VCaP (cell line): ENCODE results near the gene SECISBP2L.

Experiments used
- H3K27ac ChIP-seq: fragments of 450-650 bp; 2 replicates; pipeline ENCODE4 v1.5.1; 2017
- TF ChIP-seq, protein P1 (sequence below): fragments of 450-650 bp; conservative IDR thresholded peaks from 2 replicates; pipeline ENCODE4 v1.5.1; 2017; ENCODE audit warnings: mild to moderate bottlenecking, moderate library complexity

The SECISBP2L gene

DNA sequence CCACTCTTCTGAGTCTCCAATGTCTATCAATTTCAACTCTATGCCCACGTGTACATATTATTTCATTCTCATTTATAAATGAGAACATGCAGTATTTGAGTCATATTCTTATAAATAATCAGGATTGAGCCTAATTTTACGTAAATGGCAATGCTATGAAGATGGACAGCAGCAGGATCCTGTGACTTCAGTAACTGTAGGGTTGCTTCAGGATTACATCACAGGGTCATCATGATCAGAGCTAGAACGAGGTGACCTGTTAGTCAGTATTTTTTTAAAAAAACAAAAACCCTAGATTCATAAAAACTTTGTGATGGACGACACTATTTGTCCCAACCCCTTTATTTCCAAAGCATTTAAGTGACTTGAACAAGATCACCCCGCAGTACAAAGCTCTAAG is 104.3 kb downstream of the SECISBP2L start:
- H3K27ac ChIP-seq, result no peak overlapping the region
- TF ChIP-seq, protein P1, sequence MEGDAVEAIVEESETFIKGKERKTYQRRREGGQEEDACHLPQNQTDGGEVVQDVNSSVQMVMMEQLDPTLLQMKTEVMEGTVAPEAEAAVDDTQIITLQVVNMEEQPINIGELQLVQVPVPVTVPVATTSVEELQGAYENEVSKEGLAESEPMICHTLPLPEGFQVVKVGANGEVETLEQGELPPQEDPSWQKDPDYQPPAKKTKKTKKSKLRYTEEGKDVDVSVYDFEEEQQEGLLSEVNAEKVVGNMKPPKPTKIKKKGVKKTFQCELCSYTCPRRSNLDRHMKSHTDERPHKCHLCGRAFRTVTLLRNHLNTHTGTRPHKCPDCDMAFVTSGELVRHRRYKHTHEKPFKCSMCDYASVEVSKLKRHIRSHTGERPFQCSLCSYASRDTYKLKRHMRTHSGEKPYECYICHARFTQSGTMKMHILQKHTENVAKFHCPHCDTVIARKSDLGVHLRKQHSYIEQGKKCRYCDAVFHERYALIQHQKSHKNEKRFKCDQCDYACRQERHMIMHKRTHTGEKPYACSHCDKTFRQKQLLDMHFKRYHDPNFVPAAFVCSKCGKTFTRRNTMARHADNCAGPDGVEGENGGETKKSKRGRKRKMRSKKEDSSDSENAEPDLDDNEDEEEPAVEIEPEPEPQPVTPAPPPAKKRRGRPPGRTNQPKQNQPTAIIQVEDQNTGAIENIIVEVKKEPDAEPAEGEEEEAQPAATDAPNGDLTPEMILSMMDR, result no peak

DNA sequence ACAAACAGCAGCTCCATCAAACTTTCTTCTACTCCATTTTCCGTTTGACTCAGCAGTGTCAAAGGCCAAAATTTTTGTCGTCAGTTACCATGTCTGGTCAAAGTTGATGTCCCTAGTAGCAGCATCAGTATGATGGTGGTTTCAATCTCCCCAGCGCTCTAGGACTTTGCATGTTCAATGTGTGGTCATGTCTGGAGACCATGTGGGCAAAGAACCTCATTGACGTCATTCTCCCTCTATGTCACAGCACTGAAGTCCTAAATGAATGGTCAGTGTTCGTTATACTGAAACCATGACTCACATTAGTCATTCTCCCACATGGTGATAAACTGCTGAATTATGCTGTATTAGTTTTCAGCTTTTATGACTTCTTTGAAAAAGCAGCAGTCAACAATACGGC is 105.7 kb downstream of the SECISBP2L start:
- H3K27ac ChIP-seq, result no peak overlapping the region
- TF ChIP-seq, protein P1, result no peak

DNA sequence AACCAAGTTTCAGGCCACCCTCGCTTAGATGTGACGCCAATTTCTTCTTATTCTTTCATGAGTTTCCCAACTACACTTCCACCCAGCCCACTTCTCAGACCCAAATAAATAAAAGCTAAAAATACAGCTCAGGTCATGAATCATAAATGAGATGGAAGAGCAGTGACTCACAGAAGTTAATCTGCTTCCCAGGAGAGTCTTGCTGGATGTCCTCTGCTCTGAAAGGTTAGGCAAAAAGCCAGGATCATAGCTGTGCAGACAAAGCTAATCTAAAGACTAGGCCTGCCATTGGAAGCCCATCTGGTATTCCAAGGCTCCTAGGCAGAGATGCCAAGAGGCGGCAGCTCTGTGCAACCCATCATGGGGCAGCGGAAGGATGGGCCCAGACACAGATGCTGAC is 106.6 kb downstream of the SECISBP2L start:
- no peak overlapping the region for H3K27ac ChIP-seq
- TF ChIP-seq, protein P1, result no peak
